Liver (tissue), 9 donors: Measurements from ENCODE around the gene VNN1. TPM values are rescaled to one million over a fixed set of nuclear protein-coding genes. Genes with fewer than 3 reads are reported as not detected.
"Not testable (repeated sequence)": the region's sequence is repeated elsewhere in the genome, so short reads cannot be mapped to it uniquely, and the experiment has no call there.

Source experiments
- DNase-seq: peaks from one replicate; pipeline ENCODE4 v3.0.0-alpha.2; 2017; ENCODE audit warnings: low spot score
- H3K27ac ChIP-seq, 2 donors: one replicate each; pipeline ENCODE4 v1.7.0; 2013; ENCODE audit warnings: inconsistent platforms in 2 of 2, low read length in 2 of 2, control low read depth in 1 of 2, low read depth in 1 of 2, mild to moderate bottlenecking in 1 of 2
- H3K27me3 ChIP-seq, 4 donors: one replicate each; pipeline versions ENCODE4 v1.6.1 to v1.7.0; 2013; ENCODE audit warnings: low read length in 3 of 4, inconsistent platforms in 1 of 4, mild to moderate bottlenecking in 1 of 4, moderate library complexity in 1 of 4; ENCODE audit not compliant: control insufficient read depth in 4 of 4, insufficient read depth in 4 of 4
- H3K36me3 ChIP-seq, 4 donors: one replicate each; pipeline versions ENCODE4 v1.6.1 to v1.7.0; 2013; ENCODE audit warnings: low read length in 3 of 4, mild to moderate bottlenecking in 3 of 4, low read depth in 1 of 4, moderate library complexity in 1 of 4; ENCODE audit not compliant: control insufficient read depth in 4 of 4, insufficient read depth in 3 of 4
- H3K4me1 ChIP-seq, 4 donors: one replicate each; pipeline versions ENCODE4 v1.6.1 to v1.7.0; 2013; ENCODE audit warnings: low read length in 3 of 4, mild to moderate bottlenecking in 3 of 4, moderate library complexity in 1 of 4; ENCODE audit not compliant: control insufficient read depth in 4 of 4, insufficient read depth in 4 of 4
- H3K4me3 ChIP-seq, 3 donors: one replicate each; pipeline versions ENCODE4 v1.6.1 to v1.7.0; 2013; ENCODE audit warnings: low read length in 3 of 3, control low read depth in 1 of 3, low read depth in 1 of 3, mild to moderate bottlenecking in 1 of 3
- H3K9ac ChIP-seq, 2 donors: one replicate each; pipeline ENCODE4 v1.7.0; 2013; ENCODE audit warnings: low read length in 2 of 2, mild to moderate bottlenecking in 2 of 2, moderate library complexity in 2 of 2, control low read depth in 1 of 2, low read depth in 1 of 2
- H3K9me3 ChIP-seq, 4 donors: one replicate each; pipeline versions ENCODE4 v1.6.1 to v1.7.0; 2013; ENCODE audit warnings: low read length in 3 of 4; ENCODE audit not compliant: control insufficient read depth in 4 of 4
- ATF3 ChIP-seq: IDR thresholded peaks from 2 replicates; pipeline ENCODE4 v1.6.1; 2016; ENCODE audit warnings: antibody characterized with exemption
- CTCF ChIP-seq: fragments of 150-350 bp; IDR thresholded peaks from 2 replicates; pipeline ENCODE4 v1.5.1; 2017; ENCODE audit warnings: improper control_type of control experiment, low read depth, low read length; ENCODE audit not compliant: missing input control
- EGR1 ChIP-seq, 2 donors: IDR thresholded peaks; 2 replicates each; pipeline ENCODE4 v1.6.1; 2016 to 2018; ENCODE audit warnings: antibody characterized with exemption in 2 of 2, low read depth in 2 of 2
- FOXA1 ChIP-seq: IDR thresholded peaks from 2 replicates; pipeline ENCODE4 v1.6.1; 2016; ENCODE audit warnings: antibody characterized with exemption
- FOXA2 ChIP-seq: IDR thresholded peaks from 2 replicates; pipeline ENCODE4 v1.6.1; 2016; ENCODE audit warnings: antibody characterized with exemption
- GABPA ChIP-seq, 2 donors: IDR thresholded peaks in 1 of 2; conservative IDR thresholded peaks in 1 of 2; 2 replicates each; pipeline ENCODE4 v1.6.1; 2016; ENCODE audit warnings: antibody characterized with exemption in 2 of 2, mild to moderate bottlenecking in 1 of 2, moderate library complexity in 1 of 2
- HNF4A ChIP-seq, 2 donors: conservative IDR thresholded peaks; 2 replicates each; pipeline ENCODE4 v1.6.1; 2016; ENCODE audit warnings: antibody characterized with exemption in 2 of 2, mild to moderate bottlenecking in 2 of 2
- HNF4G ChIP-seq: IDR thresholded peaks from 2 replicates; pipeline ENCODE4 v1.6.1; 2016; ENCODE audit warnings: antibody characterized with exemption
- JUND ChIP-seq, 2 donors: IDR thresholded peaks; 2 replicates each; pipeline ENCODE4 v1.6.1; 2016; ENCODE audit warnings: antibody characterized with exemption in 2 of 2
- MAX ChIP-seq: IDR thresholded peaks from 2 replicates; pipeline ENCODE4 v1.6.1; 2016; ENCODE audit warnings: antibody characterized with exemption
- NR2F2 ChIP-seq: IDR thresholded peaks from 2 replicates; pipeline ENCODE4 v1.6.1; 2016; ENCODE audit warnings: antibody characterized with exemption
- RAD21 ChIP-seq, 2 donors: IDR thresholded peaks; 2 replicates each; pipeline ENCODE4 v1.6.1; 2016; ENCODE audit warnings: antibody characterized with exemption in 2 of 2, mild to moderate bottlenecking in 2 of 2
- REST ChIP-seq: IDR thresholded peaks from 2 replicates; pipeline ENCODE4 v1.6.1; 2016; ENCODE audit warnings: antibody characterized with exemption, mild to moderate bottlenecking
- RXRA ChIP-seq, 2 donors: IDR thresholded peaks; 2 replicates each; pipeline ENCODE4 v1.6.1; 2017 to 2018; ENCODE audit warnings: antibody characterized with exemption in 2 of 2, mild to moderate bottlenecking in 1 of 2
- SP1 ChIP-seq: IDR thresholded peaks from 2 replicates; pipeline ENCODE4 v1.6.1; 2018; ENCODE audit warnings: antibody characterized with exemption, mild to moderate bottlenecking
- TAF1 ChIP-seq: conservative IDR thresholded peaks from 2 replicates; pipeline ENCODE4 v1.6.1; 2016; ENCODE audit warnings: antibody characterized with exemption, mild to moderate bottlenecking
- YY1 ChIP-seq: IDR thresholded peaks from 2 replicates; pipeline ENCODE4 v1.6.1; 2016; ENCODE audit warnings: antibody characterized with exemption, mild to moderate bottlenecking
- ZBTB33 ChIP-seq: IDR thresholded peaks from 2 replicates; pipeline ENCODE4 v1.6.1; 2016; ENCODE audit warnings: antibody characterized with exemption
- WGBS: extraction: QIAGEN DNeasy Blood & Tissue Kit; methylation state at CpG from one replicate; pipeline ENCODE4 v1.1.7; 2013; 5-methylcytosine and 5-hydroxymethylcytosine counted together
- polyA plus RNA-seq, 2 donors: library from polyadenylated mRNA; stranded (reverse) in 1 of 2; unstranded in 1 of 2; fragments of 200-250 nt in 1 of 2; fragments of >200 nt in 1 of 2; fragmentation: Nextera tagmentation in 1 of 2; extraction: Ambion mirVana in 1 of 2; gene quantifications; one replicate each; pipeline versions ENCODE4 v1.2.1 to v1.2.3, GENCODE V29; 2013 to 2015
- total RNA-seq, 2 donors: library from RNA; depleted of rRNA; stranded (reverse); fragments of >200 nt; gene quantifications; one replicate each; pipeline ENCODE4 v1.2.3, GENCODE V29; 2014
- donor health status: healthy.
- donor health status: healthy.
- donor health status: healthy.
- donor health status: healthy.
- donor health status: healthy.

Gene VNN1
- total and polyA plus RNA-seq, 4 donors = 2.7 to 132 (median 58.8) TPM

GRCh38 chr6:132635906-132636305 lies 77.9 kb downstream of the VNN1 start:
- H3K27me3 ChIP-seq, H3K27ac ChIP-seq, H3K36me3 ChIP-seq, DNase-seq, H3K4me1 ChIP-seq, H3K9me3 ChIP-seq, H3K9ac ChIP-seq, H3K4me3 ChIP-seq: not testable (repeated sequence)
- WGBS = 51% methylated on average over 3 of the region's 3 CpGs
- peak; percentile 64 to 74 for TF ChIP-seq HNF4A (conservative IDR thresholded peaks at IDR 0.05)
- TF ChIP-seq RAD21 (IDR thresholded peaks at IDR 0.05) = peak in 1 of 2 donors; percentile 8
- TF ChIP-seq RXRA (IDR thresholded peaks at IDR 0.05) = peak in 1 of 2 donors; percentile 34
- peak; percentile 23 for TF ChIP-seq FOXA2
- peak; percentile 33 for TF ChIP-seq SP1

GRCh38 chr6:132635288-132635687 lies 78.6 kb downstream of the VNN1 start:
- H3K4me3 ChIP-seq, DNase-seq, H3K27ac ChIP-seq, H3K9me3 ChIP-seq, H3K4me1 ChIP-seq, H3K27me3 ChIP-seq, H3K36me3 ChIP-seq, H3K9ac ChIP-seq: not testable (repeated sequence)
- 63% methylated on average over 3 of the region's 3 CpGs for WGBS

GRCh38 chr6:132634796-132635195 lies 79.1 kb downstream of the VNN1 start:
- DNase-seq = no peak
- no peak for TF ChIP-seq FOXA2
- TF ChIP-seq RAD21 (IDR thresholded peaks at IDR 0.05) = no peak
- TF ChIP-seq SP1 = no peak
- TF ChIP-seq GABPA (IDR thresholded peaks at IDR 0.05 in 1 of 2, conservative IDR thresholded peaks at IDR 0.05 in 1 of 2) = no peak
- no peak for TF ChIP-seq ZBTB33
- no peak for TF ChIP-seq FOXA1
- no peak for TF ChIP-seq MAX
- no peak for TF ChIP-seq HNF4A (conservative IDR thresholded peaks at IDR 0.05)
- no peak for TF ChIP-seq TAF1
- no peak for TF ChIP-seq NR2F2
- TF ChIP-seq HNF4G = no peak
- TF ChIP-seq EGR1 (IDR thresholded peaks at IDR 0.05; ENCODE audit: low read depth in 2 of 2) = no peak
- no peak for TF ChIP-seq ATF3
- TF ChIP-seq YY1 = no peak
- TF ChIP-seq JUND (IDR thresholded peaks at IDR 0.05) = no peak
- TF ChIP-seq REST = no peak
- no peak for TF ChIP-seq RXRA (IDR thresholded peaks at IDR 0.05)
- no peak for TF ChIP-seq CTCF
- 85% methylated on average over 4 of the region's 4 CpGs for WGBS

More at GRCh38 chr6:132634796-132635195, 79.1 kb downstream of the VNN1 start:
- H3K9me3 ChIP-seq = peaks cover 0 to 1% (median 0%) of the 10 kb centered on the region in 4 donors
- peaks cover 0 to 4% (median under 1%) of the 10 kb centered on the region in 4 donors for H3K4me1 ChIP-seq
- no peak overlapping the region for H3K4me3 ChIP-seq
- no peak overlapping the region for H3K9ac ChIP-seq
- H3K27ac ChIP-seq = no peak overlapping the region
- no peaks in the 10 kb centered on the region for H3K27me3 ChIP-seq
- no peaks in the 10 kb centered on the region for H3K36me3 ChIP-seq
